ENCODE measurements around the gene RBM19.

RBM19 gene

GRCh38 chr12:113987261-113988063, 21.3 kb upstream of the RBM19 start:
- no peak for DNase-seq

GRCh38 chr12:113984464-113984863, 18.3 kb upstream of the RBM19 start:
- DNase-seq: no peak

DNA sequence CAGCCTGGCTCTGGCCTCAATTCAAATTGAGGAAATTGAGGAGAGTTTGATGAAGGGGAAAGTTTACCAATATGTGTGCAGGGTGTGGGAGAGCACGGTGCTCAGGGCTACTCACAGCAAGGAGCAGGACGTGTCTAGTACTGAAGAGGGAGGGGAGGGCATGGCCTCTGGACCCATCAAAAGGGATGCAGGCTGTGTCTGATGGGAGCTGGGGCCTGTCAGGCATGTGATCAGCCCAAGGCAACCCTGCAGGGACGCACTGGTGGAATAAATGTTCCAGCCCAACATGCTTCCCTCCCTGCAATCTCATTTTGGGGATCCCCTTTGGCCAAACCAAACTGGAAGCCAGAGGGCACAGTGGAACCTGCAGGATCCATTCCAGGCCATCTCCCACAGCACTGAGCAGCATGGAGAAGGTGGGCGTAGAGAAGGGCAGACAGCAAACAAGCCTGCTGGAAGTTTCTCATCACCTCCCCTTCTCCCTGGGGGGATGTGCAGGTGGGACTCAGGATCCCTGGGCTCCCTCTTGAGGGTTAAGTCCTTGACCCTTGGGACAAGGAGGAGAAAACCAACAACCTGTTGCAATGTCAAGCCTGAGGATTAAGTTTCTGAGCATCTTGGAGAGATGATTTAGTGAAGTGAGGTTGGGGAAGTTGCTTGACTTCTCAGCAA, 17.8 kb upstream of the RBM19 start:
- no peak for DNase-seq

- no peak for DNase-seq
Observed at GRCh38 chr12:113983265-113983664, 17.1 kb upstream of the RBM19 start.

- no peak for DNase-seq
Observed at GRCh38 chr12:113981876-113982275, 15.8 kb upstream of the RBM19 start.

DNA sequence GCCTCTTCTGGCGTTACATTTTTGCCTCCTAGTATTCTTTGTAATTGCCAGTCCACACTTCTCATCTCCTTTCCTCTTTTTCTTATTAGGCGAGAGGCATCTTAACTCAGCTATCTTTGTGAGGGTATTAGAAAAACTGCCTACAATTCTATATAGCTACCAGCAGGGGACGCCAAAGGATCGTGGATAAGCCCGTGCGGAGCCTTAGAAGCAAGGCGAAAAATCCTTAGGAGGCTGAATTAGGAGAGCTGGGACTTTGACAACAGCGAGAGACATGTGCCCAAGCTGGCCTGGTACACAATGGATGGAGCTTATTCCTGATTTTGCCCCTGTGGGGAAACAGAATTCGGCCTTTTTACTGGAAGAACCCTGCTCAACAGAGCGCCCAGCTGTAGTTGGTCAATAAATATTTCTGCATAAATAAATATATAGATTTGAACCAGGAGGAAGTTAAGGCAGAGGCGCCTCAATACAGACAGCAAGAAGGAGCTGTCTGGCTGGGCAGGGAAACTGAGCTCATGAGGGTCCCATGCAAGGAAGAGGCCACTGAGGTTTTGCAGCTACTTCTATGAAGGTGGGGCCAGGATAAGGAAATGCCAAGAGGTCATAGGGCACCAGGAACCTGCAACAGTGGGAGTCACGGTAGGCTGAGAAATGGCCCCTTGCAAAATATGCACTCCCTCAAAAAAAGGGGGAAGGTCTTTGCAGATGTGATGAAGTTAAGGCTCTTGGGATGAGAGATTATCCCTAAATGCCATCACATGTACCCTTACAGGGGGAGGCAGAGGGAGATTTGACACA, 14.6 kb upstream of the RBM19 start:
- peak; percentile 67 for DNase-seq

DNA sequence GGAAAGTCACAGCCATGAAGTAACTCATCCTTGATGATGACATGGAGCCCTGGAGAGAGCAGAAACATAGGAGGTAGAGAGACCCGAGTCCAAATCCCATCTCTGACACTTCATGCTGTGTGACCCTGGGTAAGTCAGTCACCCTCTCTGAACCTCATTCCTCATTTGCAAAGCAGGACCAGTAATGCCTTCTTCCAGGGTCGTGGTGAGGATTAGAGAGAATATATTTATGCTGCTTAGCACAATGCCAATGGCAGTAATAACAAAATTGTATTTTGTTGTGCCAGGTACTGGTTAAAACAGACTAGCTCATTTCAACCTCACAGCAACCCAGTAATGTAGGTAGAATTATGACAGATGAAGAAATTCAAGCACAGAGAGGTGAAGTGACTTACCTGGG, 13.9 kb upstream of the RBM19 start:
- no peak for DNase-seq

- DNase-seq: no peak
Observed at GRCh38 chr12:113978080-113978479, 12.0 kb upstream of the RBM19 start.

GRCh38 chr12:113974006-113974405, 7.9 kb upstream of the RBM19 start:
- DNase-seq: no peak

DNA sequence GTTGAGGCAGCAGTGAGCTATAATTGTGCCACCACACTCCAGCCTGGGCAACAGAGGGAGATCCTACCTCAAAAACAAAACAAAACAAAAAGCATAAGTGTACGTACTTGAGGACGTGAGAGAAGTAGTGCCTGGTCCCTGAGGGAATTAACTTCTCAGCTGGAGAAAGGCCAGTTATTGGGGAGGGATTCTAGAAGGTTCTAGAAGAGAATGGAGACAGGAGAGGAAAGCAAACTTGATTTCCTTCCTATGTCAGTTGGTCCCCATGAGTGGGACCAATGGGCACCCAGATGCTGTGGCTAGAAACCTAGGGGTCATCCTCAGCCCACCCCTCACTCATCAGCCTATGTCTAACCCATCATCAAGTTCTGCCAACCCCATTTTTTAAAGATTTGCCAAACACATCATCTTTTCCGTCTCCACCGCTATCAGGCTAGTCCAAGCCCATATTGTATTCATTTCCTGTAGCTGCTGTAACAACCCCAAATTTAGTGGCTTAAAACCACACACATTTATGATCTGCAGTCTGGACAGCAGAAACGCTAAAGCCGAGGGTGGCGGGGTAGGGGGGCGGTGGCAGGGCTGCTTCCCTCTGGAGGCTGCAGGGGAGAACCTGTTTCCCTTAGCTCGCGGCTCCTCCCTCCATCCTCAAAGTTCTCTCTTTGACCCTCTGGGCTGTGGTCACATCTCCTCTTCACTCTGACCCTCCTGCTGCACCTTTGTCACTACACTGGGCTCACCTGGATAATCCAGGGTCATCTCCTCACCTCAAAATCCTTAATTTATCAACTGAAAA, 7.2 kb upstream of the RBM19 start:
- no peak for DNase-seq

DNA sequence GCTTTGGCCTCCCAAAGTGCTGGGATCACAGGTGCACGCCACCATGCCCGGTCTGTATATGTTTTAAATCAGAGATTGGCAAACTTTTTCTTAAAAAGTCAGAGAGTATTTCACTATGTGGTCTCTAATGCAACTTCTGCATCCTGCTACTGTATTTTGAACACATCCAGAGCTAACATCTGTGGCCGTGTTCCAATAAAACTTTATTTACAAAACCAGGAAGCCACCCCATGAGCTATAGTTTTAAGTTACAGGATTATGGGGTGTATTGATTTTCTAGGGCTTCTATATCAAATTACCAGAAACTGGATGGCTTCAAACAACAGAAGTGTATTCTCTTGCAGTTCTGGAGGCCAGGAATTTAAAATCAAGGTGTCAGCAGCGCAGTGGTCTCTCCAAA, 5.3 kb upstream of the RBM19 start:
- DNase-seq: no peak

- DNase-seq: no peak
Observed at GRCh38 chr12:113970211-113970610, 4.1 kb upstream of the RBM19 start.

DNA sequence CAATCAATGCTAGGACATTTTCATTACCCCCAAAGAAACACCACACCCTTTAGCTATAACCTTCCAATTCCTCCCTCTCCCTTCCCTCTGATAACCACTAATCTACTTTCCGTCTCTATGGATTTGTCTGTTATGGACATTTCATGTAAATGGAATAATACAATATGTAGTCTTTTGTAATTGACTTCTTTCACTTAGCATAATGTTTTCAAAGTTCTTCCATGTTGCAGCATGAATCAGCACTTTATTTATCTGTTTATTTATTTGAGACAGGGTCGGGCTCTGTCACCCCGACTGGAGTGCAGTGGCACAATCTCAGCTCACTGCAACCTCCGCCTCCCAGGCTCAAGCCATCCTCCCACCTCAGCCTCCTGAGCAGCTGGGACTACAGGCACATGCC, 1.2 kb upstream of the RBM19 start:
- DNase-seq: no peak

DNA sequence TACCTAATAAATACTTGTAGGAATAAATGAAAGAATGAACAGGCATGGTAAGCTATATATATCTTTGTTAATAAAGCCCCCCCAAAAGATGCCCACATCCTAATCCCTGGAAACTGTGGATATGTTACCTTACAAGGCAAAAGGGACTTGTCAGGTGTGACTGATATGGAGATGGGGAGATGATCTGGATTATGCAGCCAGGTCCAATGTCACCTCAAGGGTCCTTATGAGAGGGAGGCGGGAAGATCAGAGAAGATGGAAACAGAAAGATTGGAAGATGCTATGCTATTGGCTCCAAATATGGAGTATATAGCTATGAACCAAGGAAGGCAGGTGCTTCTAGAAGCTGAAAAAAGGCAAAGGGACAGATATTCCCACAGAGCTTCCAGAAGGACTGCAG, 3.4 kb downstream of the RBM19 start:
- no peak for DNase-seq

DNA sequence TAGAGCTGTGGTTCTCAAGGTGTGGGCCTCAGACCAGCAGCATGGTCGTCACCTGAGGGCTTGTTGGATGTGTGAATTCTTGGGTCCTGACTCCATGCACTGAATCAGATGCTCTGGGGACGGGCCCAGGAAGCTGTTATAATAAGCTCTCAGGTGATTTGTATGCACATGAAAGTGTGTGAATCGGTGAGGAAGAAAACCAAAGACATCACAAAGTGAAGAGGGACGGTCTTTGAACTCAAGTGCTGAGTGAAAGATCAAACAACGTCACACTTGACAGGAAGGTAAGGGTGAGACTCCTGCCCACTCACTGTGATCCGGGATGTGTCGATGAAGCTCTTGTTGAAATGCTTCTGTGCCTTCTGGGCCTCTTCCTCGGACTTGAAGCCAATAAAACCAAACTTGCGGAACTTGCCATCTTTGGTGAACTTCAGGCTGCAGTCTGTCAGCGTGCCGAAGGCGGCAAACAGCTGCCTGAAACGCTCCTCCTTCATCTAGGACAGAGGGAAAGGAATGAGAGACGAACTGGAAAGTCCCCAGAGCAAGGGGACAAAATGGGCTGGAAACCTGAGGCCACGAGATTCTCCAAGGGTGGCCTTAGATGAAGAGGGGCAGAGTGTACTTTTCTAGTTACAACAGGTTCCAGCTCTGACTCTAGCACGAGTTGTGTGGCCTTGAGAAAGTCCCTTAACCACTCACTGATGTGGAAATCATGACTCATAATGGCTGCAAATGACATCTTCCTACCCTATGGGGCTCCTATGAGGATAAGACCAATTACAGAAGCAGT, 4.0 kb downstream of the RBM19 start:
- DNase-seq: no peak

- no peak for DNase-seq
Observed at GRCh38 chr12:113960030-113960429, 6.1 kb downstream of the RBM19 start.

- no peak for DNase-seq
Observed at GRCh38 chr12:113959096-113959495, 7.0 kb downstream of the RBM19 start.

- no peak for DNase-seq
Observed at GRCh38 chr12:113958108-113958507, 8.0 kb downstream of the RBM19 start.

GRCh38 chr12:113957627-113958026, 8.5 kb downstream of the RBM19 start:
- no peak for DNase-seq

DNA sequence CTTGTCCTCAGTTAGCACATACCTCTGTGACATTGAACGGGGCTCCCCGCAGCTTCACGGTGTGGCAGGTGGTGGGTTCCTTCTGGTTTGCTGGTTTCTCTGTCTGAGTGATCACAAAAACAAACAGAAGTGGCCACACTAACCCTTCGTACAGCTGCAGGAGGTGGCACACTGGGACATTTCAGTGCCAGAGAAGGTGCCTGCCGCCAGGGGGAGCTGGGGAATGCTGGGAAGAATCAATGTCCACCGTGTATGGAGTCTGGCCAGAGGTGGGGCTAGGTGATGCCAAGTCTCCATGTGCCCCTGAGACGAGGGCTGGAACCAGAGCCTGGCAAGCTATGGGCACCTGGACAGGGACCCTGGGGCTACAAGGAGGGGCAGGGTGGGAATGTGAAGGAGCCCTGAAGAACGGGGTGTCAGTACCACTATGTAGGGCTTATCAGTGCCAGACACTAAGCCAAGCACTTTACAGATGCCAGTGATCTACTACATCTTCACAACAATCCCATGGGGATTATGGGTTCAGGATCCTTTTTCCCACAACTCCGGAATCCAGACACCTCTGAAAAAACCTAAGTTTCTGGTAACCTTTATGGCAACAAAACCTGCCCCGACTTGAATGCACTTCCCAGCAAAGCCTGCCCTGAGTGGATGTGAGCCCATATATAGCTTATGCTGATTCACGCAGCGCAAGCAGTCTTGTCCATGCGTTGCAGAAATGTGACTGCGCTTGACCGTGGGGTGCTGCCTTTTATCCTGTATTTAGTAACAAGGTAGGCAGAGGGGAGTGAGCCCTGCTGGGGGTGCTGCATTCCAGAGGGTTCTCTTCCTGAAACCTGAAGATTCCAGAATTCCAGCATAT, 10.8 kb downstream of the RBM19 start:
- no peak for DNase-seq

- no peak for DNase-seq
Observed at GRCh38 chr12:113954547-113954946, 11.6 kb downstream of the RBM19 start.

Data from fibroblast of upper back skin (primary cell).